AML-193 (cell line): ENCODE measurements around the gene TMEM259.

Experiments
- DNase-seq, 2 experiments: peaks; one replicate each; lab custom pipeline; 2025; lab: John Stamatoyannopoulos, UW

Gene TMEM259

DNA sequence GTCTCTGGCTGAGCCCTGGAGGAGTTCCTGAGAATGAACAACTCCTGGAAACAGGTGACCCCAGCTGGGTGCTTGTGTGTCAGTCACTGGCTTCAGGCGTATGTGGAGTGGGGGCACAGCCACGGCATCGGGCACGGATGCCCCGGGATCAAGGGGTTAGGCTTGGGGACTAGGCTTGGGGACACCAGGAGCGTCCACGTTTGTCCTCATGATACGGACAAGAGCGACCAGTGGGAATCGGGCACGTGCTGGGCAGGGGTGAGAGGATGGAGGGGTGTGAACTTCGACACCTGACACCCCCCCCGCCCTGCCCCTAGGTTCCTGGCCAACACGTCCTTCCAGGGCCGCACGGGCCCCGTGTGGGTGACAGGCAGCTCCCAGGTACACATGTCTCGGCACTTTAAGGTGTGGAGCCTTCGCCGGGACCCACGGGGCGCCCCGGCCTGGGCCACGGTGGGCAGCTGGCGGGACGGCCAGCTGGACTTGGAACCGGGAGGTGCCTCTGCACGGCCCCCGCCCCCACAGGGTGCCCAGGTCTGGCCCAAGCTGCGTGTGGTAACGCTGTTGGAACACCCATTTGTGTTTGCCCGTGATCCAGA is 16.6 kb downstream of the TMEM259 start:
- no peak for DNase-seq

GRCh38 chr19:1003283-1003682 is 17.6 kb downstream of the TMEM259 start:
- DNase-seq = no peak

DNA sequence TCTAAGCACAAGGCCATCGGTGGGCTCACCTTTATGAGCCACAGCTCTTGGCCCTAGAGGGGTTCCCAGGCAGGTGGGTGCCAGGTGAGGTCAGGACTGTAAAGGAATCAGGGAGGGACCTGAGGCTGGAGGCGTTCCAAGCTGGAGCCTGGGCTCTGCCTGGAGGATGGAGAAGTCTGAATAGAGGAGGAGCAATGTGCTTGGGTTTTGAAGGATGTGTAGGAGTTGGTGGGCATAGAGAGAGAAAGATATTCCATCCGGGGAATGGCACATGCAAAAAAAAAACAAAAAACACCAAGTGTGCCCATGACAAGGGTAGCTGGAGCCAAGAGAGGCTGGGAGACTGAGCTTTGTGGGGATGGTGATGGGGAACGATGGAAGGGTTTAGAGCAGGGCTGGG is 18.3 kb downstream of the TMEM259 start:
- DNase-seq = no peak

- DNase-seq = peak; percentile 17 to 33
Observed at GRCh38 chr19:1001538-1002166, 19.3 kb downstream of the TMEM259 start.

GRCh38 chr19:1000591-1001537 is 20.1 kb downstream of the TMEM259 start:
- DNase-seq = no peak

- DNase-seq = peak; percentile 32 to 47
Observed at GRCh38 chr19:1000095-1000494, 20.8 kb downstream of the TMEM259 start, which contains the start of gene GRIN3B. Gene GRIN3B (plus strand): TSS chr19:1000419. CDS start chr19:1000438, 19 bp downstream.

DNA sequence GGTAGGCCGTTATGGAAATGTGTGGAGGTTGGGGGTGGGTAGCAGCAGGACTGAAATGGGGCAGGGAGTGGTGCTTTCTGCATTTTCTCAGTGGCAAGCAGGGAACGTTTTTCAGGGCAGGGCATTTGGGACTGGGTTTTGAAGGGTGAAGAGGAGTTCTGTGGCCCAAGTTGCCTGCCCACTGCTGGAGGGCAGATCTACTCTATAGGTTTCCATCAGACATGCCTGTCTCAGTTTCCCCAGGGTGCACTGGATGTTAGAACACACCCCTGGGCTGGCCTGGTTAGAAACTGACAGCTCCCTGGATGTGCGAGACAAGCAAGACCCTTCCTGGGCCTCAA is 21.6 kb downstream of the TMEM259 start:
- DNase-seq = no peak

- no peak for DNase-seq
Observed at GRCh38 chr19:998064-998463, 22.9 kb downstream of the TMEM259 start.

DNA sequence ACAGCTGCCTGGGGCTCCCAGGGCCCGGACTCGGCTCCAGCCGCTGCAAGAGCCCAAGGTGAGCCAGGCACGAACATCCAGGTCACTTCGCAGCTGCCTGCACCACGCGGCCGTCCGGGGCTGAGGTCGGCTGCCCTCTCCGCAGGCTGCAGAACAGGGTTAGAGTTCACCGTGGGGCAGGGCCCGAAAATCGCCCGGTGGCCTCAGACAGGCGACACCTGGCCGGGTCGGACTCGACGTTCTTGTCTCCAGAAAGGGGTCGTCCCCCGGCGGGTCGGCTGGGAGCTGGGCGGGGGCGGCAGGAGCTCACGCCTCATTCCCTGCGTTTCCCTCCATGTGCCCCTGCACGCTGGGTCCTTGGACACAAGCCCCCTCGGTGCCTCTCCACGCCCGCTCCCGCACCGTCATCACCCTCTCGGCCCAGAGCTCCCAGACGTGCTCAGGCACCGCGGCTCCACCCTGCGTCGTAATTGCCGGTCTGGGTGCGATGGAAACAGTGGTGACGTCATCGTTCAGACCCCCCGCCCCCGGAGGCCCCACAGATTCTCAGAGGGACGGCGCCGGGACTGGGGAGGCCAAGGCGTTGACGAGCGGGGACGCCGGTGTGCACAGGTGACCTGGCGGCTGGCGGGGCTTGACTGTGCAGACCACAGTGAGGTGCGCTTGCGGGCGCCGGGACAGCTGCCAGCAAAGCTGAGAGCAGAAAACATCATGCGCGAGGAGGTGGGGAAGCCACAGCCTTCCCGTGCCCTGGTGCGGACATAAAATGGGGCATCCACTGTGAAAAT is 24.7 kb downstream of the TMEM259 start:
- no peak for DNase-seq

GRCh38 chr19:995051-995827 is 25.7 kb downstream of the TMEM259 start:
- no peak for DNase-seq

GRCh38 chr19:994516-994915 is 26.4 kb downstream of the TMEM259 start:
- DNase-seq = no peak

GRCh38 chr19:993831-994393 is 27.0 kb downstream of the TMEM259 start:
- DNase-seq = no peak

DNA sequence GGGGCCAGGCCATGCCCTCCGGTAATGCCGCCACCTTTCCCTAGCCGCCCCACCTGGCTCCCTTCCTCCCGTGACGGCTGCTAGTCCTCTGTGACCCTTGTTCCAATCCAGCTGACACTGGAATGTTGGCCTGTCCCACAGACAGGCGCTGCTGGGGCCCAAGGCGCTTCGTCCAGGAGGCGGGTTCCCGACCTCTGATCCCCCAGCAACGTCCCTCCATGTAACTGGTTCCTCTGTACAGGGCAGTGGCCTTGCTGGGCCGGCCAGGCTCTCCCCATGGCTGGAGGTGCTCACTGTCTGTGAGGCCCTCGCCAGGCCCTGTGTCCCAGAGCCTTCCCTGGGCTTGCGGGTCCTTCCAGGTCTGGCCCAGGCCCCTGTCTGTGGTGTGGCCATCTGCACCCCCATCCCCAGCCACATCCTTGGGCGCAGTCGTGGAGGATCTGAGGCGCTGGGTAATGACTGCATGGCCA is 27.5 kb downstream of the TMEM259 start:
- DNase-seq = no peak

GRCh38 chr19:992670-993055 is 28.3 kb downstream of the TMEM259 start:
- DNase-seq = no peak

GRCh38 chr19:991932-992669 is 28.8 kb downstream of the TMEM259 start:
- DNase-seq = no peak

GRCh38 chr19:991174-991931 is 29.6 kb downstream of the TMEM259 start:
- no peak for DNase-seq

DNA sequence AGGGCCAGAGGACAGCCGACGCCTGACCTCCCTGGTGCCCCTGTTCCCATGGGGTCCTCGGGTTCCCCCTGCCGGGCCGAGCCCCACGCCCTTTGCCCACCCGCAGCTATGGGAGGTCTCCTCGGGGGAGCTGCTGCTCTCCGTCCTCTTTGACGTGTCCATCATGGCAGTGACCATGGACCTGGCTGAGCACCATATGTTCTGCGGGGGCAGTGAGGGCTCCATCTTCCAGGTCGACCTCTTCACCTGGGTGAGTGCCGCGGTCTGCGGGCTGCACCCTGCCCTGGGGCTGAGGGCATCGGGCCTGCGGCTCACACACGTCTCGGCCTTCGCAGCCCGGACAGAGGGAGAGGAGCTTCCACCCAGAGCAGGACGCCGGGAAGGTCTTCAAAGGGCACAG is 30.2 kb downstream of the TMEM259 start:
- no peak for DNase-seq

DNA sequence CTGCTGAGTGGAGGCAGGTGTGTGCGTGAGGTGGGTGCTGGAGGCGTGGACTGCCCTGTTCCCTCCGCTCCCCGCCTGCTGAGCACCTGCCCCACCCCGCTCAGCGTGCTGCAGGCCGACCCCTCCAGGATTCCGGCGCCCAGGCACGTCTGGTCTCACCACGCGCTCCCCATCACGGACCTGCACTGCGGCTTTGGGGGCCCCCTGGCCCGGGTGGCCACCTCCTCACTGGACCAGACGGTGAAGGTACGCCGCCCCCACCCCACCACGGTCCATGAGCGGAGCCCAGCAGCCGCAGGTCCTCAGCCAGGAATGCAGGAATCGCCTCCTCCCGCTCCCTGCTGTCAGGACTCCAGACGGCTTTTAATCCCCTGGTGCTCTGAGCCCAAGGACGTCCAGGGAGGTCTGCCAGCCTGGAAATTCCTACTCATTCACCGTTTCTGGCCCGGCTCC is 30.8 kb downstream of the TMEM259 start:
- no peak for DNase-seq

- no peak for DNase-seq
Observed at GRCh38 chr19:989381-990081, 31.4 kb downstream of the TMEM259 start.
